Measurements from ENCODE around the gene RASAL2. TPM values are rescaled to one million over a fixed set of nuclear protein-coding genes. Genes with fewer than 3 reads are reported as not detected.
"Not testable (repeated sequence)": the region's sequence is repeated elsewhere in the genome, so short reads cannot be mapped to it uniquely, and the experiment has no call there.

Gene RASAL2
- total RNA-seq, 1 donor from 2014 or later = 13.1 TPM

GRCh38 chr1:178275049-178275448, 181.1 kb downstream of the RASAL2 start:
- DNase-seq (ENCODE audit: low read depth in 2 of 2) = peak in 1 of 2 donors; percentile 34

GRCh38 chr1:178275553-178275952, 181.6 kb downstream of the RASAL2 start:
- DNase-seq (ENCODE audit: low read depth in 2 of 2) = peak; percentile 54 to 74

GRCh38 chr1:178277793-178278530, 184.1 kb downstream of the RASAL2 start:
- DNase-seq (ENCODE audit: low read depth in 2 of 2) = no peak

- no peak for DNase-seq (ENCODE audit: low read depth in 2 of 2)
These were observed 185.2 kb downstream of the RASAL2 start for GRCh38 chr1:178278916-178279686.

GRCh38 chr1:178282949-178283367, 189.1 kb downstream of the RASAL2 start:
- peak; percentile 70 to 82 for DNase-seq (ENCODE audit: low read depth in 2 of 2)

GRCh38 chr1:178283409-178283808, 189.5 kb downstream of the RASAL2 start:
- DNase-seq (ENCODE audit: low read depth in 2 of 2) = peak in 1 of 2 donors; percentile 80

- DNase-seq (ENCODE audit: low read depth in 2 of 2) = peak in 1 of 2 donors; percentile 47
These were observed 190.2 kb downstream of the RASAL2 start for GRCh38 chr1:178284058-178284457.

GRCh38 chr1:178291166-178291565, 197.3 kb downstream of the RASAL2 start:
- DNase-seq (ENCODE audit: low read depth in 2 of 2) = no peak

- DNase-seq (ENCODE audit: low read depth in 2 of 2) = no peak
These were observed 200.8 kb downstream of the RASAL2 start for GRCh38 chr1:178294654-178295053.

- DNase-seq (ENCODE audit: low read depth in 2 of 2) = no peak
These were observed 206.4 kb downstream of the RASAL2 start for GRCh38 chr1:178300352-178300699.

- no peak for DNase-seq (ENCODE audit: low read depth in 2 of 2)
These were observed 207.2 kb downstream of the RASAL2 start for GRCh38 chr1:178301141-178301540.

GRCh38 chr1:178307264-178307663, 213.4 kb downstream of the RASAL2 start:
- no peak for DNase-seq (ENCODE audit: low read depth in 2 of 2)

- DNase-seq (ENCODE audit: low read depth in 2 of 2) = no peak
These were observed 214.5 kb downstream of the RASAL2 start for GRCh38 chr1:178308438-178308837.

- DNase-seq (ENCODE audit: low read depth in 2 of 2) = peak; percentile 75 to 76
These were observed 216.8 kb downstream of the RASAL2 start for GRCh38 chr1:178310685-178311105.

- no peak for DNase-seq (ENCODE audit: low read depth in 2 of 2)
These were observed 217.3 kb downstream of the RASAL2 start for GRCh38 chr1:178311164-178311563.

- DNase-seq (ENCODE audit: low read depth in 2 of 2) = not testable (repeated sequence)
These were observed 226.5 kb downstream of the RASAL2 start for GRCh38 chr1:178320280-178320982.

GRCh38 chr1:178323067-178323466, 229.2 kb downstream of the RASAL2 start:
- no peak for DNase-seq (ENCODE audit: low read depth in 2 of 2)

- DNase-seq (ENCODE audit: low read depth in 2 of 2) = peak in 1 of 2 donors; percentile 20
These were observed 230.1 kb downstream of the RASAL2 start for GRCh38 chr1:178324003-178324402.

- DNase-seq (ENCODE audit: low read depth in 2 of 2) = no peak
These were observed 234.8 kb downstream of the RASAL2 start for GRCh38 chr1:178328728-178329127.

GRCh38 chr1:178330153-178330552, 236.2 kb downstream of the RASAL2 start:
- no peak for DNase-seq (ENCODE audit: low read depth in 2 of 2)

- no peak for DNase-seq (ENCODE audit: low read depth in 2 of 2)
These were observed 237.1 kb downstream of the RASAL2 start for GRCh38 chr1:178330848-178331497.

- DNase-seq (ENCODE audit: low read depth in 2 of 2) = no peak
These were observed 241.5 kb downstream of the RASAL2 start for GRCh38 chr1:178335426-178335825.

Measured in lung microvascular endothelial cell (primary cell).